ENCODE measurements around the gene SLC52A1.
"Not testable (repeated sequence)": the region's sequence is repeated elsewhere in the genome, so short reads cannot be mapped to it uniquely, and the experiment has no call there.

The SLC52A1 gene

GRCh38 chr17:5077781-5078105 lies 42.5 kb upstream of the SLC52A1 start (continued):
- TF ChIP-seq REST (tag by site-specific recombination; IDR thresholded peaks at IDR 0.05) (no peak), FEZF1 (tag by site-specific recombination; IDR thresholded peaks at IDR 0.05) (no peak), CTCF (tag by site-specific recombination; IDR thresholded peaks at IDR 0.05) (no peak), ZNF658 (tag by site-specific recombination; IDR thresholded peaks at IDR 0.05) (no peak)
- TF ChIP-seq, protein P1, sequence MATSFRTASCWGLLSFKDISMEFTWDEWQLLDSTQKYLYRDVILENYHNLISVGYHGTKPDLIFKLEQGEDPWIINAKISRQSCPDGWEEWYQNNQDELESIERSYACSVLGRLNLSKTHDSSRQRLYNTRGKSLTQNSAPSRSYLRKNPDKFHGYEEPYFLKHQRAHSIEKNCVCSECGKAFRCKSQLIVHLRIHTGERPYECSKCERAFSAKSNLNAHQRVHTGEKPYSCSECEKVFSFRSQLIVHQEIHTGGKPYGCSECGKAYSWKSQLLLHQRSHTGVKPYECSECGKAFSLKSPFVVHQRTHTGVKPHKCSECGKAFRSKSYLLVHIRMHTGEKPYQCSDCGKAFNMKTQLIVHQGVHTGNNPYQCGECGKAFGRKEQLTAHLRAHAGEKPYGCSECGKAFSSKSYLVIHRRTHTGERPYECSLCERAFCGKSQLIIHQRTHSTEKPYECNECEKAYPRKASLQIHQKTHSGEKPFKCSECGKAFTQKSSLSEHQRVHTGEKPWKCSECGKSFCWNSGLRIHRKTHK (tag by site-specific recombination; IDR thresholded peaks at IDR 0.05): no peak

DNA sequence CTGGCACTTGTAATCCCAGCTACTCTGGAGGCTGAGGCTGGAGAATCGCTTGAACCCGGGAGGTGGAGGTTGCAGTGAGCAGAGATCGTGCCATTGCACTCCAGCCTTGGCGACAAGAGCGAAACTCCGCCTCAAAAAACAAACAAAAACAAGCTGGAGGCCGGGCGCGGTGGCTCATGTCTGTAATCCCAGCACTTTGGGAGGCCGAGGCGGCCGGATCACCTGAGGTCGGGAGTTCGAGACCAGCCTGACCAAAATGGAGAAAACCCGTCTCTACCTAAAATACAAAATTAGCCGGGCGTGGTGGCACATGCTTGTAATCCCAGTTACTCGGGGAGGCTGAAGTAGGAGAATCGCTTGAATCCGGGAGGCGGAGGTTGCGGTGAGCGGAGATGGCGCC lies 42.0 kb upstream of the SLC52A1 start:
- H3K27ac ChIP-seq (ENCODE audit: extremely low read depth, low read depth, low read length); H3K36me3 ChIP-seq (ENCODE audit: control insufficient read depth in 2 of 2, insufficient read depth in 1 of 2, low read length in 2 of 2); H3K4me1 ChIP-seq (ENCODE audit: control insufficient read depth, insufficient read depth, low read length); POLR2A ChIA-PET; H3K9me3 ChIP-seq (ENCODE audit: control insufficient read depth, insufficient read depth, low read depth, low read length); H3K4me3 ChIP-seq (ENCODE audit: low read depth, low read length): not testable (repeated sequence)
- CTCF ChIA-PET: interaction anchor here (2.1 kb wide), 1 partner anchor 15 kb away, joined by 8 read pairs; no protein-coding TSS in a partner anchor

GRCh38 chr17:5075472-5075871 lies 40.2 kb upstream of the SLC52A1 start:
- POLR2A ChIA-PET; H3K36me3 ChIP-seq (ENCODE audit: control insufficient read depth in 2 of 2, insufficient read depth in 1 of 2, low read length in 2 of 2); H3K27ac ChIP-seq (ENCODE audit: extremely low read depth, low read depth, low read length); H3K4me1 ChIP-seq (ENCODE audit: control insufficient read depth, insufficient read depth, low read length); H3K9me3 ChIP-seq (ENCODE audit: control insufficient read depth, insufficient read depth, low read depth, low read length); H3K4me3 ChIP-seq (ENCODE audit: low read depth, low read length): not testable (repeated sequence)
- CTCF ChIA-PET: interaction anchor here (0.6 kb wide), 1 partner anchor 343 kb away, joined by 6 read pairs; no protein-coding TSS in a partner anchor

DNA sequence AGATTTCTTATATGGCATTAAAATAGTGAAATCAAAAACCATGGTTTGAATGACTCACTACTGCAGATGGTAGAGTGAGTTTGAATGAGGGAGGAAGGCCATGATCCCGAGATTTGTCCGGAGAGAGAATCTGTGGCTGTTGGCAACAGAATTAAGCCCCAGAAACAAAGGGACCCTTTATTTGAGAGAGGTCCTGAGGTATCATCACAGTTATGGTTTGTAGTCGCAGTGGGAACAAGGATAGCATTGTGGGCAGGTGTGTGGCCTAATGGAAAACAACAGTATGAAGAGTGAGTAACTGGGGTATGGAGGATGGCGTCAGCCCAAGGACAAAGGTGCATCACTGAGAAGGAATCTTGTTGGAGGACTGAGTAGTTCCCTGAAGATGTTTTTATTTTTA lies 34.5 kb upstream of the SLC52A1 start:
- ChIA-PET CTCF (interaction anchor here (0.6 kb wide), 1 partner anchor 102 kb away, joined by 3 read pairs; the partner anchor contains the start of gene SPAG7), POLR2A (no interaction called here)
- no peak for TF ChIP-seq ZBTB8A (tag by site-specific recombination; IDR thresholded peaks at IDR 0.05)
- no peak for TF ChIP-seq ZNF350 (tag by site-specific recombination; IDR thresholded peaks at IDR 0.05)
- Histone ChIP-seq H3K27ac (ENCODE audit: extremely low read depth, low read depth, low read length) (no peak overlapping the region), H3K4me1 (ENCODE audit: control insufficient read depth, insufficient read depth, low read length) (no peaks in the 10 kb centered on the region), H3K4me3 (ENCODE audit: low read depth, low read length) (no peak overlapping the region), H3K36me3 (ENCODE audit: control insufficient read depth in 2 of 2, insufficient read depth in 1 of 2, low read length in 2 of 2) (no peaks in the 10 kb centered on the region), H3K9me3 (ENCODE audit: control insufficient read depth, insufficient read depth, low read depth, low read length) (no peaks in the 10 kb centered on the region)

DNA sequence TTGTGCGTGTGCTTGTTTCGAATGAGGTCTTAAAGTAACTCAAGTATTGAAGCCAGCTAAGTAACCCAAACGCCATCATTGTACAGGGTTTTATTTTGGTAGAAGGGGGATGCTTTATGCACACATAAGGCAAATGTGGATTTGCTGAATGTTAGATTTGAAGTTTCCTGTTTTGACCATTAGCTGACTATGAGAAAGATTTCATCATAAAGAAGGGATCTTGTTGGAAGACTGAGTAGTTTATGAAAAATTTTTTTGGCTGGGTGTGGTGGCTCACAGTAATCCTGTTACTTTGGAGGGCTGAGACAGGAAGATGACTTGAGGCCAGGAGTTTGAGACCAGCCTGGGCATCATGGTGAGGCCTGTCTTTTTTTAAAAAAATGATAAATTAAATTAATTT lies 33.0 kb upstream of the SLC52A1 start:
- no peaks in the 10 kb centered on the region for H3K4me1 ChIP-seq (ENCODE audit: control insufficient read depth, insufficient read depth, low read length)
- ChIA-PET CTCF (interaction anchor here (0.9 to 1.1 kb wide), 3 partner anchors 21 to 88 kb away, joined by 3 to 5 read pairs (median 3); no protein-coding TSS in a partner anchor), POLR2A (no interaction called here)
- H3K4me3 ChIP-seq (ENCODE audit: low read depth, low read length): no peak overlapping the region
- H3K36me3 ChIP-seq (ENCODE audit: control insufficient read depth in 2 of 2, insufficient read depth in 1 of 2, low read length in 2 of 2): no peaks in the 10 kb centered on the region
- no peak overlapping the region for H3K27ac ChIP-seq (ENCODE audit: extremely low read depth, low read depth, low read length)
- no peaks in the 10 kb centered on the region for H3K9me3 ChIP-seq (ENCODE audit: control insufficient read depth, insufficient read depth, low read depth, low read length)
- TF ChIP-seq, protein P2, sequence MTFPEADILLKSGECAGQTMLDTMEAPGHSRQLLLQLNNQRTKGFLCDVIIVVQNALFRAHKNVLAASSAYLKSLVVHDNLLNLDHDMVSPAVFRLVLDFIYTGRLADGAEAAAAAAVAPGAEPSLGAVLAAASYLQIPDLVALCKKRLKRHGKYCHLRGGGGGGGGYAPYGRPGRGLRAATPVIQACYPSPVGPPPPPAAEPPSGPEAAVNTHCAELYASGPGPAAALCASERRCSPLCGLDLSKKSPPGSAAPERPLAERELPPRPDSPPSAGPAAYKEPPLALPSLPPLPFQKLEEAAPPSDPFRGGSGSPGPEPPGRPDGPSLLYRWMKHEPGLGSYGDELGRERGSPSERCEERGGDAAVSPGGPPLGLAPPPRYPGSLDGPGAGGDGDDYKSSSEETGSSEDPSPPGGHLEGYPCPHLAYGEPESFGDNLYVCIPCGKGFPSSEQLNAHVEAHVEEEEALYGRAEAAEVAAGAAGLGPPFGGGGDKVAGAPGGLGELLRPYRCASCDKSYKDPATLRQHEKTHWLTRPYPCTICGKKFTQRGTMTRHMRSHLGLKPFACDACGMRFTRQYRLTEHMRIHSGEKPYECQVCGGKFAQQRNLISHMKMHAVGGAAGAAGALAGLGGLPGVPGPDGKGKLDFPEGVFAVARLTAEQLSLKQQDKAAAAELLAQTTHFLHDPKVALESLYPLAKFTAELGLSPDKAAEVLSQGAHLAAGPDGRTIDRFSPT (tag by site-specific recombination; IDR thresholded peaks at IDR 0.05): no peak
- TF ChIP-seq ZNF626 (tag by site-specific recombination; IDR thresholded peaks at IDR 0.05) (no peak), ZNF280C (tag by site-specific recombination; IDR thresholded peaks at IDR 0.05) (no peak), MEIS1 (CRISPR knock-in tag; IDR thresholded peaks at IDR 0.05; ENCODE audit: borderline replicate concordance) (no peak), ZNF112 (tag by site-specific recombination; IDR thresholded peaks at IDR 0.05) (no peak), ZNF624 (tag by site-specific recombination; IDR thresholded peaks at IDR 0.05) (no peak), ZFHX2 (tag by site-specific recombination; conservative IDR thresholded peaks at IDR 0.05) (no peak)

All from HEK293 (cell line).